Lower lobe of right lung (tissue), 2 donors: ENCODE results near the gene CDHR1. TPM values are rescaled to one million over a fixed set of nuclear protein-coding genes. Genes with fewer than 3 reads are reported as not detected.

ENCODE experiments used
- ATAC-seq, 2 donors: fragments of 200-7000 bp; cut with Tn5 transposase; one replicate each; pipeline ENCODE4 v1.9.1; 2020 to 2022; ENCODE audit warnings: mild to moderate bottlenecking in 2 of 2, moderate library complexity in 2 of 2
- DNase-seq: peaks from one replicate; pipeline ENCODE4 v3.0.0-alpha.2; 2020
- H3K27ac ChIP-seq: fragments of 200-600 bp; one replicate; pipeline ENCODE4 v1.8.0; 2022
- H3K27me3 ChIP-seq: fragments of 200-600 bp; one replicate; pipeline ENCODE4 v1.8.0; 2022; ENCODE audit warnings: low read depth
- H3K36me3 ChIP-seq: fragments of 200-600 bp; one replicate; pipeline ENCODE4 v1.8.0; 2022; ENCODE audit warnings: mild to moderate bottlenecking
- H3K4me1 ChIP-seq: fragments of 200-600 bp; one replicate; pipeline ENCODE4 v1.8.0; 2022
- H3K4me3 ChIP-seq: fragments of 200-600 bp; one replicate; pipeline ENCODE4 v1.8.0; 2022; ENCODE audit warnings: mild to moderate bottlenecking
- H3K9me3 ChIP-seq: fragments of 200-600 bp; one replicate; pipeline ENCODE4 v1.8.0; 2022
- CTCF ChIP-seq: fragments of 200-600 bp; IDR thresholded peaks from one replicate; pipeline ENCODE4 v1.8.0; 2022; ENCODE audit warnings: antibody characterized with exemption, mild to moderate bottlenecking
- intact Hi-C: fragments of 100-400 bp; cut with DNase I; formaldehyde crosslinking; loops from one replicate; pipeline ENCODE4 v1.11.0; 2022
- total RNA-seq: library from RNA; stranded (reverse); fragmentation: NEBNext Ultra II Directional; extraction: Animal tissue kit (Norgen Biotek cat#: 25700); gene quantifications from one replicate; pipeline ENCODE4 v1.2.1, GENCODE V29; 2021
- donor health status: DM: no; HTN: yes; CAD: no; lungs with severe emphysema.

CDHR1 gene
- total RNA-seq, 1 donor from 2014 or later = 0.24 TPM

DNA sequence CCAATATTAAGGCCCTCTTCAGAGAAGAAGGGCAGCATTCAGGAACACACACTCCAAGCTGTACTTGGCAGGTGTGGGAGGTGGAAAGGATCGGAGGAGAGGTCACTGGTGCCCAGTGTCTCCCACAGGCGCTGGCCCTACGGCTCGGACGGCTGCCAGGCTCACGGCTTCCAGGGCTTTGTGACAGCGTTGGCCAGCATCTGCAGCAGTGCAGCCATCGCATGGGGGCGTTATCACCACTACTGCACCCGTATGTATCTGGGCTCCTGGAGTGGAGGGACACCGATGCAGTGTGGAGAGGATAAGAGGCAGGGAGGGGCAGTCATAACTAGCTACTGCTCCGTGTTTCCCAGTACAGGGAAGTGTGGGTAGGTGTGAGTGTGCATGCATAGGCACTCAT, 54.5 kb downstream of the CDHR1 start:
- Histone ChIP-seq H3K4me3 (no peak overlapping the region), H3K36me3 (no peaks in the 10 kb centered on the region), H3K27ac (no peak overlapping the region), H3K27me3 (no peaks in the 10 kb centered on the region), H3K4me1 (no peaks in the 10 kb centered on the region), H3K9me3 (no peaks in the 10 kb centered on the region)
- no peak for ATAC-seq
- intact Hi-C loops = no loop called here
- no peak for DNase-seq
- no peak for TF ChIP-seq CTCF

- TF ChIP-seq CTCF = no peak
- intact Hi-C loops = no loop called here
- H3K27me3 ChIP-seq = no peaks in the 10 kb centered on the region
- no peaks in the 10 kb centered on the region for H3K9me3 ChIP-seq
- ATAC-seq = no peak
- DNase-seq = no peak
- no peak overlapping the region for H3K4me3 ChIP-seq
- H3K27ac ChIP-seq = no peak overlapping the region
- no peaks in the 10 kb centered on the region for H3K4me1 ChIP-seq
- no peaks in the 10 kb centered on the region for H3K36me3 ChIP-seq
Observed at GRCh38 chr10:84254552-84255478, 60.5 kb downstream of the CDHR1 start.

DNA sequence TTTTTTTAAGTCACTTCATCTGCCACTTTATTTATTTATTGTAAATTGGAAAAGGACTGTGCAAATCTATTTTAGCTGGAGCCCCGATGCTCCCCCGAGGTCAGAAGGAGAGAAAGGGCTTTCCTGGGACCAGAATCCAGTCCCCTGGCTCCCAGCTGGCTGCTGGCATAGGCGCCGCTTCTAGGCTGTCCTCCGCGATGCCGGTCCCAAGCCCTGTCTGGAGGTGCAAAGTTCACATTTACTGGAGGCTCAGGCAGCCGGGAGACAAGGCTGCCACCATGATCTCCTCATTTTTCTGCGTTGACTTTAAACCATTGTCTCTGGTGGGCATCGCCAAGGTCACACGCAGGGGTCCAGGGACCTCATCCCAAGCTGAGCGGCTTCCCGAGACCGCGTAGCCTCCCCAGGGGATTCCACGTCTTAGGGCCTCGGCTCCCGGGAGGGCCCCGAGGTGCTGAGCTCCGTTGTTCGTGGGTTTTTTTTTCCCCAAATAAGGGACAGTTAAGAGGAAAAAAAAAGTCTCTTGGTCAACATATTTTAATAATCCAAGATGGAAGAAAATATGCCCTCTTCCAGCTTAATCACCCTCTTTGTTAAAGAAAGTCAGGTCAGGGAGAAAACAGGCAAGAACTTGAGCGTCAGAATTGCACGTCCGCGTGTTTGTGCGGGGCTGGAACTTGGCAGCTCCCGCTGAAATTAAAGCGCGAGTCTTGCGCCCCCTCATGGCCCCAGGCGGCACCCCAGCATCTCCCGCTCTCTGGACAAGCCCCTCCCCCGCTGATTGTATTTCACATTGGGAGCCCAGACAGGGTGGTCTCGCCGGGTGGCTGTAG, 62.4 kb downstream of the CDHR1 start:
- Histone ChIP-seq H3K4me3 (no peak overlapping the region), H3K4me1 (no peaks in the 10 kb centered on the region), H3K27me3 (peaks cover 8% of the 10 kb centered on the region), H3K27ac (no peak overlapping the region), H3K36me3 (no peaks in the 10 kb centered on the region), H3K9me3 (no peaks in the 10 kb centered on the region)
- TF ChIP-seq CTCF = peak; percentile 60
- DNase-seq (no peak), ATAC-seq (peak; percentile 68)
- intact Hi-C loops = no loop called here

GRCh38 chr10:84257343-84258020, 63.1 kb downstream of the CDHR1 start:
- no peaks in the 10 kb centered on the region for H3K36me3 ChIP-seq
- intact Hi-C loops = no loop called here
- H3K4me3 ChIP-seq = no peak overlapping the region
- peaks cover 8% of the 10 kb centered on the region for H3K27me3 ChIP-seq
- DNase-seq = no peak
- no peaks in the 10 kb centered on the region for H3K9me3 ChIP-seq
- no peak for TF ChIP-seq CTCF
- H3K27ac ChIP-seq = no peak overlapping the region
- ATAC-seq = no peak
- H3K4me1 ChIP-seq = no peaks in the 10 kb centered on the region

GRCh38 chr10:84258034-84258695, 63.8 kb downstream of the CDHR1 start:
- DNase-seq = no peak

More at GRCh38 chr10:84258034-84258695, 63.8 kb downstream of the CDHR1 start:
- no peak for ATAC-seq
- H3K9me3 ChIP-seq = no peaks in the 10 kb centered on the region
- H3K4me1 ChIP-seq = no peaks in the 10 kb centered on the region
- H3K27ac ChIP-seq = no peak overlapping the region
- H3K27me3 ChIP-seq = peaks cover 8% of the 10 kb centered on the region
- intact Hi-C loops = no loop called here
- no peak for TF ChIP-seq CTCF
- H3K36me3 ChIP-seq = no peaks in the 10 kb centered on the region
- no peak overlapping the region for H3K4me3 ChIP-seq
